K562 (cell line): ENCODE results near the gene DPYSL4. TPM values are rescaled to one million over a fixed set of nuclear protein-coding genes. Genes with fewer than 3 reads are reported as not detected.
A peak's percentile ranks its signal among the peaks of the same experiment; 100 is the strongest.

Source experiments
- ATAC-seq: fragments of 200-7000 bp; cut with Tn5 transposase; 3 replicates; pipeline ENCODE4 v1.9.1; 2020; ENCODE audit warnings: moderate library complexity
- BruUV-seq: library from RNA; stranded (reverse); fragments of 400-500 nt; replicated peaks from 2 replicates; lab custom pipeline; 2021; lab: Mats Ljungman, UMichigan
- CTCF ChIA-PET: fragments of 300-600 bp; formaldehyde crosslinking; extraction: SDS; loops from one replicate; lab custom pipeline; 2021; ENCODE audit warnings: low intra/inter-chr PET ratio; lab: Yijun Ruan, JAX
- POLR2A ChIA-PET: fragments of 300-600, 350-650 bp; sonication (Branson Sonifier 250); formaldehyde crosslinking; extraction: SDS; loops from one replicate; lab custom pipeline; 2021; ENCODE audit warnings: antibody characterized with exemption, inconsistent platforms; lab: Yijun Ruan, JAX
- DNase-seq, 4 experiments: peaks; one replicate each; pipeline versions ENCODE4 v3.0.0 to v3.0.0-alpha.2; 2011 to 2018; ENCODE audit warnings: low spot score in 3 of 4, mixed read lengths in 3 of 4; ENCODE audit errors: extremely low read depth in 1 of 4
- FAIRE-seq: peaks from 2 replicates; lab custom pipeline; 2011; peaks lifted over from hg19 to GRCh38; lab: Jason Lieb, UNC
- H2AFZ ChIP-seq: 2 replicates; pipeline ENCODE4 v1.6.0; 2011; ENCODE audit warnings: low read depth, low read length, control low read depth, inconsistent platforms
- H3K27ac ChIP-seq: fragments of 200-600 bp; 3 replicates; pipeline ENCODE4 v1.8.0; 2011; ENCODE audit warnings: low read depth, mild to moderate bottlenecking, control low read depth, inconsistent platforms, low read length, moderate library complexity, mixed read lengths; ENCODE audit errors: extremely low read depth
- H3K27me3 ChIP-seq, 2 experiments: fragments of 300-600 bp in 1 of 2; 2 replicates in 1 of 2; 3 replicates in 1 of 2; pipeline versions ENCODE4 v1.6.0 to v1.8.0; 2011; ENCODE audit warnings: inconsistent platforms in 2 of 2, low read length in 2 of 2, mild to moderate bottlenecking in 1 of 2, mixed read lengths in 1 of 2, moderate library complexity in 1 of 2; ENCODE audit not compliant: control insufficient read depth in 2 of 2, insufficient read depth in 2 of 2
- H3K36me3 ChIP-seq: fragments of 300-600 bp; 3 replicates; pipeline ENCODE4 v1.8.0; 2011; ENCODE audit warnings: mild to moderate bottlenecking, low read length, inconsistent platforms; ENCODE audit not compliant: control insufficient read depth, insufficient read depth
- H3K4me1 ChIP-seq, 2 experiments: fragments of 200-600 bp in 1 of 2; replicated peaks in 1 of 2; 2 replicates in 1 of 2; 3 replicates in 1 of 2; pipeline versions ENCODE4 v1.5.1 to v1.8.0; 2011; ENCODE audit warnings: inconsistent platforms in 2 of 2, low read length in 2 of 2, mild to moderate bottlenecking in 1 of 2, mixed read lengths in 1 of 2, moderate library complexity in 1 of 2; ENCODE audit not compliant: control insufficient read depth in 2 of 2, insufficient read depth in 2 of 2
- H3K4me2 ChIP-seq: 2 replicates; pipeline ENCODE4 v1.6.1; 2011; ENCODE audit warnings: low read length, control low read depth, inconsistent platforms, mixed read lengths; ENCODE audit not compliant: insufficient read depth
- H3K4me3 ChIP-seq: fragments of 200-600 bp; sonication (generic), shearing (Covaris generic); 2 replicates; pipeline ENCODE4 v1.5.1; 2016; ENCODE audit warnings: control low read depth, inconsistent platforms
- H3K79me2 ChIP-seq: fragments of 200-600 bp; 3 replicates; pipeline ENCODE4 v1.8.0; 2011; ENCODE audit warnings: low read length, inconsistent platforms; ENCODE audit not compliant: control insufficient read depth, insufficient read depth
- H3K9ac ChIP-seq, 2 experiments: 2 replicates each; pipeline versions ENCODE4 v1.6.0 to v1.6.1; 2011; ENCODE audit warnings: low read depth in 2 of 2, low read length in 2 of 2, control low read depth in 1 of 2, inconsistent platforms in 1 of 2, mild to moderate bottlenecking in 1 of 2, mixed read lengths in 1 of 2; ENCODE audit not compliant: insufficient read depth in 1 of 2
- H3K9me1 ChIP-seq: one replicate; pipeline ENCODE4 v1.6.0; 2011; ENCODE audit warnings: inconsistent platforms, mild to moderate bottlenecking, low read length, moderate library complexity; ENCODE audit not compliant: control insufficient read depth, insufficient read depth
- H3K9me3 ChIP-seq: replicated peaks from 2 replicates; pipeline ENCODE4 v1.5.1; 2011; ENCODE audit warnings: low read depth, low read length, inconsistent platforms; ENCODE audit not compliant: control insufficient read depth, insufficient read depth
- H4K20me1 ChIP-seq: replicated peaks from 2 replicates; pipeline ENCODE4 v1.6.1; 2011; ENCODE audit warnings: low read length, inconsistent platforms, mixed read lengths; ENCODE audit not compliant: control insufficient read depth, insufficient read depth
- ATF2 ChIP-seq: sonication (generic); formaldehyde crosslinking; IDR thresholded peaks from 2 replicates; pipeline ENCODE4 v1.8.1; 2022; ENCODE audit warnings: missing genetic modification reagents
- C11orf30 ChIP-seq: fragments of 450-650 bp; IDR thresholded peaks from 2 replicates; pipeline ENCODE4 v1.6.1; 2016; ENCODE audit warnings: low read depth, mild to moderate bottlenecking
- CEBPZ ChIP-seq: fragments of 150-350 bp; IDR thresholded peaks from 2 replicates; pipeline ENCODE4 v1.6.1; 2014; ENCODE audit warnings: low read depth, mild to moderate bottlenecking, low read length, borderline replicate concordance
- CTCF ChIP-seq, 3 experiments: IDR thresholded peaks in 2 of 3; conservative IDR thresholded peaks in 1 of 3; 2 replicates each; pipeline ENCODE4 v1.5.1; 2011 to 2012; ENCODE audit warnings: low read length in 3 of 3, mild to moderate bottlenecking in 3 of 3, control low read depth in 2 of 3, improper control_type of control experiment in 1 of 3, inconsistent platforms in 1 of 3, low read depth in 1 of 3, mixed read lengths in 1 of 3, moderate library complexity in 1 of 3; ENCODE audit not compliant: insufficient read depth in 2 of 3
- GABPB1 ChIP-seq: sonication (generic); formaldehyde crosslinking; IDR thresholded peaks from 2 replicates; pipeline ENCODE4 v1.8.0; 2022; ENCODE audit warnings: mild to moderate bottlenecking, missing genetic modification reagents
- SREBF1 ChIP-seq: fragments of 150-350 bp; IDR thresholded peaks from 2 replicates; pipeline ENCODE4 v1.6.1; 2014; ENCODE audit warnings: antibody characterized with exemption, low read depth, low read length, borderline replicate concordance
- TAF15 ChIP-seq: fragments of 200-400 bp; formaldehyde crosslinking; IDR thresholded peaks from 2 replicates; pipeline ENCODE4 v1.6.1; 2017; ENCODE audit warnings: mild to moderate bottlenecking, low read depth, low read length, moderate library complexity
- ZNF239 ChIP-seq: fragments of 250-450 bp; sonication (Bioruptor Pico); IDR thresholded peaks from 2 replicates; pipeline ENCODE4 v1.4.0; 2020; ENCODE audit warnings: mild to moderate bottlenecking
- ZNF24 ChIP-seq: fragments of 450-650 bp; IDR thresholded peaks from 2 replicates; pipeline ENCODE4 v1.6.1; 2016
- WGBS: fragments of 100-300 bp; shearing (Covaris generic); methylation state at CpG from one replicate; pipeline ENCODE4 v1.1.6; 2016; ENCODE audit warnings: low coverage, mixed read lengths; ENCODE audit not compliant: insufficient coverage; ENCODE audit errors: missing lambda C conversion rate; 5-methylcytosine and 5-hydroxymethylcytosine counted together
- in situ Hi-C: fragments of 300-500 bp; cut with MboI; formaldehyde crosslinking; loops from 4 replicates; pipeline ENCODE4 v1.15.0; 2018; ENCODE audit warnings: inconsistent platforms, mixed read lengths
- intact Hi-C: fragments of 100-400 bp; cut with micrococcal nuclease; formaldehyde crosslinking; loops from 2 replicates; pipeline ENCODE4 v1.14.2; 2022
- polyA plus RNA-seq, 8 experiments: library from polyadenylated mRNA; depleted of rRNA in 4 of 8; stranded (reverse) in 5 of 8; unstranded in 3 of 8; fragments of >200 nt; fragmentation: Nextera tagmentation in 2 of 8; fragmentation: Illumina TruSeq in 1 of 8; extraction: Ambion mirVana in 2 of 8; extraction: Trizol in 1 of 8; gene quantifications; 2 replicates each; pipeline versions ENCODE4 v1.2.1 to v1.2.3, GENCODE V29; 2011 to 2014; ENCODE audit warnings: inconsistent platforms in 1 of 8, missing spikeins in 1 of 8
- total RNA-seq, 7 experiments: library from RNA; depleted of rRNA in 6 of 7; stranded (reverse); fragments of >200 nt in 6 of 7; fragmentation: Illumina TruSeq in 2 of 7; extraction: Trizol in 2 of 7; gene quantifications; 2 replicates each; pipeline versions ENCODE4 v1.2.1 to v1.2.3, GENCODE V29; 2011 to 2021; ENCODE audit warnings: low replicate concordance in 1 of 7

The DPYSL4 gene
- total and polyA plus RNA-seq, 9 of the 15 experiments (the other 6 are each of a cell fraction or from before 2014, with no cell fraction given) = 0.03 TPM; not detected in 8

- no peak for TF ChIP-seq CEBPZ
- TF ChIP-seq ZNF24 = no peak
- no peak for TF ChIP-seq GABPB1 (CRISPR knock-in tag)
Measured at GRCh38 chr10:132169031-132169765, 17.6 kb upstream of the DPYSL4 start (continued).

- intact Hi-C loops (no loop called here), in situ Hi-C loops (no loop called here)
- peak in 1 of 4 experiments; percentile 6 for DNase-seq
- Histone ChIP-seq H4K20me1 (no peaks in the 10 kb centered on the region), H3K4me3 (no peak overlapping the region), H3K9me1 (no peaks in the 10 kb centered on the region), H3K36me3 (no peaks in the 10 kb centered on the region), H3K27me3 (peaks cover 2 to 55% of the 10 kb centered on the region in 2 experiments; a peak in 4 of 5 replicates), H3K79me2 (no peaks in the 10 kb centered on the region), H3K4me2 (no peak overlapping the region), H2AFZ (no peak overlapping the region), H3K9me3 (0 out of 2 replicates have a peak, but pooled peaks cover 3% of the 10 kb centered on the region), H3K9ac (no peak overlapping the region), H3K4me1 (peaks cover 0 to 7% of the 10 kb centered on the region in 2 experiments; a peak in 2 of 5 replicates), H3K27ac (no peak overlapping the region)
- no peak; the same call in 2 of the 3 replicates for ATAC-seq
- ChIA-PET POLR2A (interaction anchor here (0.6 kb wide), 1 partner anchor 264 kb away, joined by 3 read pairs; no protein-coding TSS in a partner anchor), CTCF (no interaction called here)
- 0 out of 6 replicates have a peak, but pooled peaks of 1 of the 3 experiments have one; percentile 6 for TF ChIP-seq CTCF (IDR thresholded peaks at IDR 0.05 in 2 of 3, conservative IDR thresholded peaks at IDR 0.05 in 1 of 3; ENCODE audit: insufficient read depth in 2 of 3, low read depth in 1 of 3, low read length in 3 of 3)
- no peak for TF ChIP-seq SREBF1
- no peak for TF ChIP-seq TAF15
- TF ChIP-seq C11orf30 = no peak
- TF ChIP-seq ATF2 (CRISPR knock-in tag) = no peak
- no peak for TF ChIP-seq ZNF239 (CRISPR knock-in tag)
- WGBS = 7% methylated on average over 18 of the region's 46 CpGs
- no TSS peak for BruUV-seq
- FAIRE-seq = no peak
Measured at GRCh38 chr10:132169766-132170560, 16.8 kb upstream of the DPYSL4 start.
